ENCODE data around the gene MARCKS. TPM values are rescaled to one million over a fixed set of nuclear protein-coding genes. Genes with fewer than 3 reads are reported as not detected.

The MARCKS gene
- total RNA-seq, 1 donor from 2014 or later = 174 TPM

DNA sequence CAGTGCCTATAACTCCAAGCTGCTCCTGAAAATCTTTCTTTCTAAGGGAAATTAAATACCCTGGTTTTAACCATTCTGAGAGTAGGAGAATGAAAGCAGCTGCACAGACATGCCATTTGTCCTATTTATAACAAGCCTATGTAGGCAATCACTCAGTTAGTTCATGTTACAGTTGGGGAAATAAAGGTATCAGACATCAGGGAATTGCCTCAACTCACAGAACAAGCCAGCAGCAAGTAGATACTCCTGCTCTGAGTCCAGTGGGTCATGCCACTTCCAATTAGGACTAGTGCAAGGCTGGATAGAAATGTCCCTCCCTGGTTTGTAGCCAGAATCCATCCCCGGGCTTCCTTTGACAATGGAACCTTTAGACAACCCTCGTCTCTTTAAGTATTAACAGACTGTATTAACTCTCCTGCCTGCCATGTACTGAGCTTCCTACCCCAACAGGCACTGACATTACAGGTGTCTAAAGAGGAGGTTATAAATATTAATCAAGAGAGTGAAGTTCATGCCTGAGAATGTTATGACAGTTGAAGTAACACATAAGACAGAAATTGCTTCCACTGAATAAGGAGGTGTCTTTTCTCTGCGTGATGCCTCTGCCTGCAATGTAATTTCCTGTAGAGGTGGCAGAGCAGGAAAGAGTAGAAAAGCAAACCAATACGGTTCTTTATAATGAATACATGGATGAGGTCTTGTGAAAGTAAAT lies 28.0 kb upstream of the MARCKS start:
- Mint-ChIP-seq H3K27ac (no peak overlapping the region), H3K27me3 (ENCODE audit: low read depth) (no peaks in the 10 kb centered on the region), H3K4me3 (no peak overlapping the region)

DNA sequence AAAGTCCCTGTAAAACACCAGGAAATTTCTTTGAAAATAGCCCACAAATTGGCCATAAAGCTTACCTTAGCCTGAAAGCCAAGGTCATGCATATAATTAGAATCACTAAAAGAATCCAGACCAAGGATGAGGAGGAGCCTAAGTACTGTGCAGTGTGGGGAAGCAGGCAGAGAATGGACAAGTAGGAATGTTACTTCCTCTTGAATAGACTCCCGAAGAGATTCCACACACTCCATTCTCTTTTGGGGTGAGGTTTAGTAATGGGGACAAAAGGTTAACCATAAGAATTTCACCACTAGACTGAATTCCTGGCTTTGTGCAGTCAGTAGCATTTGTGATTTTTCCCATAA lies 27.5 kb upstream of the MARCKS start:
- H3K36me3 Mint-ChIP-seq = no peaks in the 10 kb centered on the region
- DNase-seq (ENCODE audit: low spot score in 2 of 2, unreplicated experiment in 2 of 2) = no peak
- no peak overlapping the region for H3K27ac Mint-ChIP-seq
- peaks cover 4% of the 10 kb centered on the region for H3K9me3 Mint-ChIP-seq
- H3K4me3 Mint-ChIP-seq = no peak overlapping the region
- H3K4me1 Mint-ChIP-seq = peaks cover 7% of the 10 kb centered on the region
- H3K27me3 Mint-ChIP-seq (ENCODE audit: low read depth) = no peaks in the 10 kb centered on the region
- TF ChIP-seq, protein P1, sequence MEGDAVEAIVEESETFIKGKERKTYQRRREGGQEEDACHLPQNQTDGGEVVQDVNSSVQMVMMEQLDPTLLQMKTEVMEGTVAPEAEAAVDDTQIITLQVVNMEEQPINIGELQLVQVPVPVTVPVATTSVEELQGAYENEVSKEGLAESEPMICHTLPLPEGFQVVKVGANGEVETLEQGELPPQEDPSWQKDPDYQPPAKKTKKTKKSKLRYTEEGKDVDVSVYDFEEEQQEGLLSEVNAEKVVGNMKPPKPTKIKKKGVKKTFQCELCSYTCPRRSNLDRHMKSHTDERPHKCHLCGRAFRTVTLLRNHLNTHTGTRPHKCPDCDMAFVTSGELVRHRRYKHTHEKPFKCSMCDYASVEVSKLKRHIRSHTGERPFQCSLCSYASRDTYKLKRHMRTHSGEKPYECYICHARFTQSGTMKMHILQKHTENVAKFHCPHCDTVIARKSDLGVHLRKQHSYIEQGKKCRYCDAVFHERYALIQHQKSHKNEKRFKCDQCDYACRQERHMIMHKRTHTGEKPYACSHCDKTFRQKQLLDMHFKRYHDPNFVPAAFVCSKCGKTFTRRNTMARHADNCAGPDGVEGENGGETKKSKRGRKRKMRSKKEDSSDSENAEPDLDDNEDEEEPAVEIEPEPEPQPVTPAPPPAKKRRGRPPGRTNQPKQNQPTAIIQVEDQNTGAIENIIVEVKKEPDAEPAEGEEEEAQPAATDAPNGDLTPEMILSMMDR (IDR thresholded peaks at IDR 0.05; ENCODE audit: unreplicated experiment) = no peak

More for the DNA sequence above, 28.0 kb upstream of the MARCKS start:
- TF ChIP-seq, protein P1 (IDR thresholded peaks at IDR 0.05; ENCODE audit: unreplicated experiment) = no peak
- peaks cover 7% of the 10 kb centered on the region for H3K4me1 Mint-ChIP-seq
- peaks cover 4% of the 10 kb centered on the region for H3K9me3 Mint-ChIP-seq
- DNase-seq (ENCODE audit: low spot score in 2 of 2, unreplicated experiment in 2 of 2) = no peak
- H3K36me3 Mint-ChIP-seq = no peaks in the 10 kb centered on the region

DNA sequence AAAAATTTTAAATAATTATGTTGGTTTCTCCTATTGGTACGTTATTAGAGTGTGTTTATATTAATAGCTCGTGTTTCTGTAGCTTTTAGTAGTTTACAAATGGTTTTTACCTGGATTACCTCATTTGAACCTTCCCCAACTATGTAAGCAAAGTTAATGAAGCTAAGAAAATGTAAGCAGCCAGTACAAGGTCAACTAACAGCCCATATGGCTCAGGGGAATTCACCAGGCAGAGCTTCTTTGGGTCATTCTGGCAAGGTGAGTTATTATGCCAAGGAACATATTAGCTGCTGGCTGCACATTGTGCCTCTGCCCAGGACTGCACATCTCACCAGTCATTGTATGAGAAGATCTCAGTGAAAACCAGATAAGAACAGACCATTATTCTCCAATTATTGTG lies 27.0 kb upstream of the MARCKS start:
- Mint-ChIP-seq H3K36me3 (no peaks in the 10 kb centered on the region), H3K27me3 (ENCODE audit: low read depth) (no peaks in the 10 kb centered on the region), H3K4me1 (peaks cover 7% of the 10 kb centered on the region), H3K4me3 (no peak overlapping the region), H3K9me3 (peaks cover 4% of the 10 kb centered on the region), H3K27ac (no peak overlapping the region)
- DNase-seq (ENCODE audit: low spot score in 2 of 2, unreplicated experiment in 2 of 2) = no peak
- TF ChIP-seq, protein P1 (IDR thresholded peaks at IDR 0.05; ENCODE audit: unreplicated experiment) = no peak

DNA sequence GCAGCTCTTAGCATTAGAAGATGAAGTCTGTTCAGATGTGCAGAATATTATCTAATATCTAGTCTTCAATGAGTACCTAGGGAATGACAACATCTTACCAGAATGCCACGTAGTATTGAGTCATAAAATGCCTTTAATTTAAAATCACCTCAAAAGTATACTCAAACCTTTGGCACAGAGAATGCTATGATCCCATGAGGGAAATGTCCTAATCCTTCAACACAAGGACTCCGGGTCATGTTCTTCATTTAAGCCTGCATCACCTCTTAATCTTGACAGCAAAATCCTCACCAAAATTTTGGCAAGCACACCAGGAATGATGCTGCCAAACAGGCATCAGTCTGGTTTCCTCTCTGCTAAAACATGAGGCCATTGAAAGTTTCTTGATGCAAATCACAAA lies 23.6 kb upstream of the MARCKS start:
- no peaks in the 10 kb centered on the region for H3K36me3 Mint-ChIP-seq
- no peak overlapping the region for H3K4me3 Mint-ChIP-seq
- H3K9me3 Mint-ChIP-seq = peaks cover 4% of the 10 kb centered on the region
- H3K27me3 Mint-ChIP-seq (ENCODE audit: low read depth) = no peaks in the 10 kb centered on the region
- H3K27ac Mint-ChIP-seq = no peak overlapping the region
- H3K4me1 Mint-ChIP-seq = peaks cover 3% of the 10 kb centered on the region
- TF ChIP-seq, protein P1 (IDR thresholded peaks at IDR 0.05; ENCODE audit: unreplicated experiment) = no peak
- DNase-seq (ENCODE audit: low spot score in 2 of 2, unreplicated experiment in 2 of 2) = no peak

DNA sequence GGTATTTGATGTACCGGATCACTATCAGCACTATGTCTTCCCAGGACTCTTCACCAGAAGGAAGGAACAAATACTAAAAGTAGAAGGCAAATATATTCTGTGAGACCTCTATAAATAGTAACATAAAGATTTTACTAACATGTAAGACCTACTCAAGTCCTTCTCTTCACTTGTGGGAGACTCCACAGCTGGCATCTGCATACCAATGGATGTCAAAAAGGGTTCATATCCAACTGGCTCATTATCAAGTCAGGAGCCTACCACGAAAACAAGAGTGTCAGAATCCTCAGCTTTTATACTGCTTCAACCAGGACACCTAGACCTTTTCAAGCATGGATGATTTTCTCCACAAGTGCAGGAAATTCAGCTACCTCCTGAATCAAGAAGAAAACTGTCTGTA lies 20.0 kb upstream of the MARCKS start:
- H3K4me1 Mint-ChIP-seq = peaks cover 2% of the 10 kb centered on the region
- TF ChIP-seq, protein P1 (IDR thresholded peaks at IDR 0.05; ENCODE audit: unreplicated experiment) = no peak
- no peak for DNase-seq (ENCODE audit: low spot score in 2 of 2, unreplicated experiment in 2 of 2)
- H3K27ac Mint-ChIP-seq = no peak overlapping the region
- no peaks in the 10 kb centered on the region for H3K27me3 Mint-ChIP-seq (ENCODE audit: low read depth)
- no peak overlapping the region for H3K4me3 Mint-ChIP-seq
- H3K36me3 Mint-ChIP-seq = no peaks in the 10 kb centered on the region
- no peaks in the 10 kb centered on the region for H3K9me3 Mint-ChIP-seq
